A673 (cell line): ENCODE measurements around the gene CABLES1.

Experiments
- EZH2 ChIP-seq: fragments of 200-600 bp; sonication (generic); IDR thresholded peaks from 2 replicates; pipeline ENCODE4 v1.6.1; 2017; ENCODE audit warnings: borderline replicate concordance, low read depth, mild to moderate bottlenecking, mixed read lengths, antibody characterized with exemption, low read length; ENCODE audit not compliant: poor library complexity, severe bottlenecking
- TF ChIP-seq, protein P1 (sequence below): fragments of 300-800, 200-600 bp; sonication (generic); conservative IDR thresholded peaks from 2 replicates; pipeline ENCODE4 v1.5.1; 2017; ENCODE audit warnings: low read depth, mild to moderate bottlenecking, antibody characterized with exemption, low read length, moderate library complexity, mixed read lengths

DNA sequence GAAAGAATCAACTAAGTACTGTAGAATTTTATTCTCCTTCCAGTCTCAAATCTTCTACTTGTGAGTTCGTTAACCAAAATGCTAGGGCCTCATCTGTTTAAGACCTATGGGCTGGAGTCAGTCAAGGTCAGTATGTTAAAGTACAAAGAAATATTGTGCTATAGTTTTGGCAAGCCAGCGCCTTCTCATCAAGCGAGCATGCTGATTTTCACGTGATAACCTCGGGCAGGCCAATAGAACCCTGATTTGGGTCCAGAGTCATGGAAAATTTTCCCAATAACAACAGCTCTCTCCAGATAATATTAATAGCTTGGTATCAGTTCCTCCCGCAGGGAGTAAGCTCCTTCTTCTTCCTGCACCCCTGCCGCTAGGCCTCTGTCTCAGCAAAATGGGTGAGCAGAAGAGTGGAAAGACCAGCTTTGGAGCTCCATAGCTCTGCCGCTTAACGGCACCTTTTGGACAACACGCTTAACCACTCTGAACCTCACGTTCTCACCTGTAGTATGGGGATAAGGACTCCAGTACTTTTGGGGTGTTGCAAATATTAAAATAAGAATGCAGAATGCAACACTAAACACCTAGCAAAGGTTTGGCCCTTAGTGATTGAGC lies 11.7 kb downstream of the CABLES1 start:
- TF ChIP-seq, protein P1, sequence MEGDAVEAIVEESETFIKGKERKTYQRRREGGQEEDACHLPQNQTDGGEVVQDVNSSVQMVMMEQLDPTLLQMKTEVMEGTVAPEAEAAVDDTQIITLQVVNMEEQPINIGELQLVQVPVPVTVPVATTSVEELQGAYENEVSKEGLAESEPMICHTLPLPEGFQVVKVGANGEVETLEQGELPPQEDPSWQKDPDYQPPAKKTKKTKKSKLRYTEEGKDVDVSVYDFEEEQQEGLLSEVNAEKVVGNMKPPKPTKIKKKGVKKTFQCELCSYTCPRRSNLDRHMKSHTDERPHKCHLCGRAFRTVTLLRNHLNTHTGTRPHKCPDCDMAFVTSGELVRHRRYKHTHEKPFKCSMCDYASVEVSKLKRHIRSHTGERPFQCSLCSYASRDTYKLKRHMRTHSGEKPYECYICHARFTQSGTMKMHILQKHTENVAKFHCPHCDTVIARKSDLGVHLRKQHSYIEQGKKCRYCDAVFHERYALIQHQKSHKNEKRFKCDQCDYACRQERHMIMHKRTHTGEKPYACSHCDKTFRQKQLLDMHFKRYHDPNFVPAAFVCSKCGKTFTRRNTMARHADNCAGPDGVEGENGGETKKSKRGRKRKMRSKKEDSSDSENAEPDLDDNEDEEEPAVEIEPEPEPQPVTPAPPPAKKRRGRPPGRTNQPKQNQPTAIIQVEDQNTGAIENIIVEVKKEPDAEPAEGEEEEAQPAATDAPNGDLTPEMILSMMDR = no peak
- TF ChIP-seq EZH2 = no peak
